Measurements from ENCODE around the gene GIGYF2.
"Not testable (repeated sequence)": the region's sequence is repeated elsewhere in the genome, so short reads cannot be mapped to it uniquely, and the experiment has no call there.

The GIGYF2 gene

DNA sequence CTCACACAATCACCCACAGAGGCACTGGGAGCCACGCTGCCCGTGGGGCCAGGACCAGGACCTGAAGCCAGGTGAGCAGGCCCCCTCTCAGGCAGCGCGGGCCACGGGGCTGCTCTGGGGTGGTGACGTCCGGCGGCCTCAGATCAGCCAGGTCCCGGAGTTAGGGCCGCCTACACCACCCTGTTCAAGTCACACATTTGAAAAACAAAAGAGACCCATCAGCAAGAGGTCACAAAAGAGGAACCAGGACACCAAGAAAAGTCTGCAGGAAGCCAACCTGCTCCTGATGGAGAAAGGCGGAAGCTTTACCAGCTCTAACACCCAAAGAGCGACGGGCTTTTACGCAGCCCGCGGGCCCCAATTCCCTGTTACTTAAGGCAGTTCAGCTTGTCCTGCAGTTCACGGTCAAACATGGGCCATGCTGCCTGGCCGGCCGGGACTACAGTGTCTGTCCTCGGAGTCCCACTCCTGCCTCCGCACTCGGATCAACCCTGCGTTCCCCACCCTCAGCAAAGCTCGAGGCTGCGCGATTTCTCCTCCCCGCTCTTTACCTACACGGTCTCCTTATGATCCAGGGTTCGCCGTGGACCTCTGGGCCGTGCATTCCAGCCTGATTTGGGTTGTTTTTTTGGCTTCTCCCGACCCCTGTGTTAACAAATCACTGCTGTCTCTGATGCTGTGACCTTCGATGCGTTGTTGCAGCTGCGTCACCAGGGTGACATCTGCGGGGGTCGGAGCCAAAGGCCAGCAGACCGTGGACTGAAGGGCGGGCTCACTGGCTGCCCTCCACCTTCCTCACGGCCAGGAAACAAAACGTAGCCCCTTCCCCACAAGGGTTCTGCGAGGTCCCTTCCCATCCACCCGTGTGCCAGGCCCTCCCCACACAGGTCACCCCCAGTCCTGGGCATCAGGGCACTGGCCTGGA is 203.9 kb downstream of the GIGYF2 start:
- no peak overlapping the region for H3K4me3 ChIP-seq (replicated peaks; ENCODE audit: low read depth, low read length)
- no peak for DNase-seq (ENCODE audit: low read depth)
- TF ChIP-seq, protein P1, sequence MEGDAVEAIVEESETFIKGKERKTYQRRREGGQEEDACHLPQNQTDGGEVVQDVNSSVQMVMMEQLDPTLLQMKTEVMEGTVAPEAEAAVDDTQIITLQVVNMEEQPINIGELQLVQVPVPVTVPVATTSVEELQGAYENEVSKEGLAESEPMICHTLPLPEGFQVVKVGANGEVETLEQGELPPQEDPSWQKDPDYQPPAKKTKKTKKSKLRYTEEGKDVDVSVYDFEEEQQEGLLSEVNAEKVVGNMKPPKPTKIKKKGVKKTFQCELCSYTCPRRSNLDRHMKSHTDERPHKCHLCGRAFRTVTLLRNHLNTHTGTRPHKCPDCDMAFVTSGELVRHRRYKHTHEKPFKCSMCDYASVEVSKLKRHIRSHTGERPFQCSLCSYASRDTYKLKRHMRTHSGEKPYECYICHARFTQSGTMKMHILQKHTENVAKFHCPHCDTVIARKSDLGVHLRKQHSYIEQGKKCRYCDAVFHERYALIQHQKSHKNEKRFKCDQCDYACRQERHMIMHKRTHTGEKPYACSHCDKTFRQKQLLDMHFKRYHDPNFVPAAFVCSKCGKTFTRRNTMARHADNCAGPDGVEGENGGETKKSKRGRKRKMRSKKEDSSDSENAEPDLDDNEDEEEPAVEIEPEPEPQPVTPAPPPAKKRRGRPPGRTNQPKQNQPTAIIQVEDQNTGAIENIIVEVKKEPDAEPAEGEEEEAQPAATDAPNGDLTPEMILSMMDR (IDR thresholded peaks at IDR 0.05; ENCODE audit: low read length, missing control alignments): no peak

DNA sequence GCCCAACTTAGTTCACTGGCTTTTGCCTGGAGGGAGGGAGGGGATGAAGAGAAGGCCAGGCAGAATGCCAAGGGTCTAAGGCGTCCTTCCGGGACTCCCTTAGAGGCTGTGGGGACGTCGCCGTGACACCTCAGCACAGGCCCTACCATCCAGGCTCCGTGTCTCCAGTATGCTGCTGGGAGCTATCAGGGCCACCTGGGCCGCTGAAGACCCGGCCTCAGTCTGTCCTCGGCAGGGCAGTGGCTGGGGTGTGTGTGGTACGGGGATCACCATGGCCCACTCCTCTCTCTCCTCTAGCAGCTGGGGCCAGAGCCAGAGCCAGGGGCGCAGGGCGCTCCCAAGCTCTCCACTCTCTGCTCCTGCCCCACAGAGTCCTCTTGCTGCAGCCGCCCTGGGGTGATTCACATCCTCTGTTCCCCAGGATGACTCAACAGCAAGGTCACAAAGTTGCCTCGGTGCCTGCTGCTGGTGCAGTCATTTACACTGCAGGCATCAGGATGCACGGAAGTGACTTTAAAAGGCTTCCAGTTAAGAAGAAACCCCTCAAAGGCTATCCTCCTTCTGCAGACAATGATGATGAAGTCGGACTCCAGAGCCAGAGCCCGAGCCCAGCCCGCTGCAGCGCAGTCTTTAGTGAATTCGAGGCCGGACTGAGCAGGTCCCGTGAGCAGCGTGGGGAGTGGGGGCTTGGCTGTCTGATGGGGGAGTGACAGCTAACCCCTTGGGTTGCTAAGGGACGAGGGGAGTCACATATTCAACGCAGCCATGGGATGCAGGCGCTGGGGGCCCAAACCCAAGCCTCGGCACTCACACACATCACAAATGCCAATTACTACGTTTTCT is 204.8 kb downstream of the GIGYF2 start:
- H3K4me3 ChIP-seq (replicated peaks; ENCODE audit: low read depth, low read length): no peak overlapping the region
- TF ChIP-seq, protein P1 (IDR thresholded peaks at IDR 0.05; ENCODE audit: low read length, missing control alignments): no peak
- peak; percentile 89 for DNase-seq (ENCODE audit: low read depth)

DNA sequence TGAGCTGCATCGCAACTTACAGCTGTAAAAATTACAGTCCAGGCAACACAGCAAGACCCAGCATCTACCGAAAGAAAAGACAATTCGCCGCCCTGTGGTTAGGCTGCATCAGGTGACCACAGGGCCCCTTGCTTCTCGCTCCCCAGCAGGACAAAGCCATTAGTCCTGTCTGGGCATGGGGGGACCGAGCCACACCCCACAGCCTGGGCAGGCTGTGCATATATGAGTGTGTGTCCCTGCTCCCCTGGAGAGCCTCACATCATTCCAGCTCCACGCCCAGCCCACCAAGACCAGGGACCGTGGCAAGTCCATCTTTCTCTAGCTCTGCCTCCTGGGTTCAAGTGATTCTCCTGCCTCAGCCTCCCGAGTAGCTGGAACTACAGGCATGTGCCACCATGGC is 206.9 kb downstream of the GIGYF2 start:
- DNase-seq (ENCODE audit: low read depth): no peak
- no peak overlapping the region for H3K4me3 ChIP-seq (replicated peaks; ENCODE audit: low read depth, low read length)
- TF ChIP-seq, protein P1 (IDR thresholded peaks at IDR 0.05; ENCODE audit: low read length, missing control alignments): no peak

DNA sequence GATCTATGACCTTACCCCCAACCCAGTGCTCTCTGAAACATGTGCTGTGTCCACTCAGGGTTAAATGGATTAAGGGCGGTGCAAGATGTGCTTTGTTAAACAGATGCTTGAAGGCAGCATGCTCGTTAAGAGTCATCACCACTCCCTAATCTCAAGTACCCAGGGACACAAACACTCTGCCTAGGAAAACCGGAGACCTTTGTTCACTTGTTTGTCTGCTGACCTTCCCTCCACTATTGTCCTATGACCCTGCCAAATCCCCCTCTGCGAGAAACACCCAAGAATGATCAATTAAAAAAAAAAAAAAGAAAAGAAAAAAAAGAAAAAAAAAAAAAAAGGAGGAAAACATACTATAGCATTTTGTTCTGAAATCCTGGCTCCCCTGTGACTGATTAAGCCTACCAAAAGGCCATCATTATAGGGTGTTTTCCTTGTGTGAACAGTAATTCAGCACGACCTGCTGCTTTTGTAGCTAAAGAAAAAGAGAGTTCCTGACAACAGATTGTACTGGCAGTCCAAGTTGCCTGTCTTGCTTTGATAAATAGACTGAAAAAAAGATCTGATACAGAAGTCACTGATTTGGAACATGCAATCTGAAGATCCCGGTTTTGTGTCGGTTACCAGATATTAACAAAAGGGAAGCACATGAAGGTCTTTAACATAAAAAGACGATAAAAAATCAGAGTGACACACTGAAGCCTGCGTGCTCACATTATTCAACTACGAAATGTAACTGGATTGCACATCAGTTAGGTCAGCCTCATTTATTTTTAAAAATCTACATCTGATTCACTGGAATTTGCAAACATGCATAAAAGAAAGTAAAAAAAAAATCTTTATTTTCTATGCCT is 210.0 kb downstream of the GIGYF2 start:
- H3K4me3 ChIP-seq (replicated peaks; ENCODE audit: low read depth, low read length); DNase-seq (ENCODE audit: low read depth): not testable (repeated sequence)

DNA sequence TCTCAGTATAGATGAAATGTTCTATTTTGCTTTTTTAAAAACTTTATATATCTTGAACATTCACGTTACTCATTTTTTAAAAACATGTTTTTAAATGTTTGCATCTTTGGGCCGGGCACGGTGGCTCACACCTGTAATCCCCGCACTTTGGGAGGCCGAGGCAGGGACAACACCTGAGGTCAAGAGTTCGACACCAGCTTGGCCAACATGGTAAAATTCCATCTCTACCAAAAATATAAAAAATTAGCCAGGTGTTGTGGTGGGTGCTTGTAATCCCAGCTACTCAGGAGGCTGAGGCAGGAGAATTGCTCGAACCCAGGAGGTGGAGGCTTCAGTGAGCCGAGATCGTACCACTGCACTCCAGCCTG is 210.6 kb downstream of the GIGYF2 start:
- not testable (repeated sequence) for DNase-seq (ENCODE audit: low read depth); H3K4me3 ChIP-seq (replicated peaks; ENCODE audit: low read depth, low read length)

DNA sequence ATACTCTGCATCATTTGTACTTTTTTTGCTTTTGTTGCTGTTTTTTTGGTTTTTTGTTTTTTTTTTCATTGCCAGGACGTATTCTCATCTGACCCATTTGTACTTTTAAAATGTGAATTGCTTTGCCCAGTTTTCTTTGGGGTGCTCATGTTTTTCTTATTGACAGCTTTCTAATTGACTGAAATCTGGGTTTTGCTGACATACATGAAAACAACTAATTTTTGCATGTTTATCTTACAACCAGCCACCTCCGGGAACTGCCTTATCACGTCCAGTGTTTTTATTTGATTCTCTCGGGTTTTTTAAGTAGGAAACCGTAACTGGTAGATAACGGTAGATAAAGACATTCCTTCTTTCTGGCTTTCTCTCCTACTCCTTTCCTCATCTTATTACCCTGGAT is 211.6 kb downstream of the GIGYF2 start:
- H3K4me3 ChIP-seq (replicated peaks; ENCODE audit: low read depth, low read length): no peak overlapping the region
- TF ChIP-seq, protein P1 (IDR thresholded peaks at IDR 0.05; ENCODE audit: low read length, missing control alignments): no peak
- DNase-seq (ENCODE audit: low read depth): no peak

Data from fibroblast of pulmonary artery (primary cell).